ENCODE data around the gene PABPN1. TPM values are rescaled to one million over a fixed set of nuclear protein-coding genes. Genes with fewer than 3 reads are reported as not detected.

PABPN1 gene
- total RNA-seq, 1 experiment from 2014 or later = 127 TPM

- DNase-seq (ENCODE audit: low read depth) = no peak
Observed at GRCh38 chr14:23358042-23358441, 36.8 kb downstream of the PABPN1 start.

DNA sequence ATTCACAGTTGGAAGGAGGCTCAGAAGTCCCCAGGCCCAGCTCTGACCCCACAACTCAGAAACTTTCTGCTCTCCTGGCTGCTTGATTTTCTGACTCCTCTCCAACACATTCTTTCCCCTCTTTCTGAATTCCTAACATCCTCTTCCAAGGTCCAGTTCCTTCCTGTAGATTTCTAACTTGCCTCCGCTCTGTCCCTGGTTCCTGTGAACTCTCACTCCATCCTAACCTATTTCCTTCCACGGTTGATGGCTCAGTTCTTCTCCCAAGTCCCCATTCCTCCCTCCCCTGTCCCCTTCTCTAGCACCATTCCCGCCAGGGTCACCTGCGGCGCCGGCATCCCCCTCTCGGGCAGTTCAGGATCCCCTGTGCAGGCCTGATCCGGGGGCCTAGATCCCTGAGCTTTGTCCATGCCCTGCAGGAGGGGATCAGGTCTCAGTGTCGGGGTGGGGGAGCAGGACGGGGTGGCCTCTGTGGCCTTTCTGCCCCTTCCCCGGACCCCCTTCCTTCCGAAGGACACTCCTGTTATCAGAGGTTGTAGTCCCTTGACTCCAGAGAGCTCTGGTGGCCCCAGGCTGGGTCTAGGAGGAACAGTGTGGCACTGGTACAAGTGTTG is 37.4 kb downstream of the PABPN1 start:
- no peak for DNase-seq (ENCODE audit: low read depth)

DNA sequence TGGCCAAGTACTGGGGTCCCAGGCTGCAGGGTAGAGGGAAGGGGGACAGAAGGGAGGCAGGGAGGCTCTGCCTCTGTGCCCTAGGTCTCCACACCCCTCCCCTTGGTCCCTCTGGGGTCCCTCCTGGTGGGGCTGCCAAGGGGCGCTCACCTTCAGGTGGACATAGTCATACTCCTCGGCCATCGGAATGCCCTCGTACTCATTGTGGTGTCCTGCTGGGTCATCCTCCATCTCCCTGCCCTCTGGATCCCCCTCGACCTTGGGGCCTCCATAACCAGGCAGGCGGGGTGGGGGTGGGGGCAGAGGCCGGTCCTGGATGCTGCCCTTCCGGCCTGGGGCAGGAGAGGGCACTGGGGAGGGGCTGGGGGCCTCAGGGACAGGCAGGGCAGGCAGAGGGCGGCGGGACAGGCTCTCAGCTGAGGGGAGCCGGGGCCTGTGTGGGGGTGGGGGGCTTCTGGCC is 37.9 kb downstream of the PABPN1 start:
- DNase-seq (ENCODE audit: low read depth) = no peak

DNA sequence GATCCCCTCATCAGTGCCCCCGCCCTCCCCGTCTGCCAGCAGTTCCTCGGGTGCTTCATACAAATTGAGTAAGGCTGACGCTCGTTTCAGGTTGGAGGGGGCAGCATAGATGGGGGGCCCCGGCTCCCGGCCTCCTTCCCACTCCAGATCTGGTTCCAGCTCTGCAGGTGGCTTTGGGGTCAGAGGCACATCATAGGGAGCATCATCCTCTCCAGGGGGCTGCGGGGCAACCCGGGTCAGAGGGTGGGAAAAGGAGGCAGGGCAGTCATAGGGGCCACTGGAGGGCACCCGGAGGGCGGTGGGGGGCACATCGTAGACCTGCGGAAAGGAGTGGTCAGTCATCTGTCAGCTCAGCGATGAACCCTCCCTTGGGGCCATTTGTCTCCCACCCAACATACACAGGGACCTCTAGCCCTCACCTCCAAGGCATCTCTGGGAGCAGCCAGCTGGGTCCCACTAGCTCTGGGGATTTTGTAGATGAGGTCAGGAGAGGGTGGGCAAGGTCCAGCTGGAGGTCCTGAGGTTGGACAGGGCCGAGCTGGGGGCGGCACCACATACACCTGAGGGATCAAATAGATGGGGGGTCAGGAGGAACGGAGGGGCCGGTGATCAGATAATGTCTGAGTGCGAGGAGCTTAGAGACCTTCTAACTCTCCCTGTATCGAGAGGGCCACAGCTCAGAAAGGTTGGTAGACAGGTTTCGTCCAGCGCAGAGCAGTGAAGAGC is 38.6 kb downstream of the PABPN1 start:
- DNase-seq (ENCODE audit: low read depth) = no peak

GRCh38 chr14:23360496-23360895 is 39.2 kb downstream of the PABPN1 start:
- DNase-seq (ENCODE audit: low read depth) = peak; percentile 42

DNA sequence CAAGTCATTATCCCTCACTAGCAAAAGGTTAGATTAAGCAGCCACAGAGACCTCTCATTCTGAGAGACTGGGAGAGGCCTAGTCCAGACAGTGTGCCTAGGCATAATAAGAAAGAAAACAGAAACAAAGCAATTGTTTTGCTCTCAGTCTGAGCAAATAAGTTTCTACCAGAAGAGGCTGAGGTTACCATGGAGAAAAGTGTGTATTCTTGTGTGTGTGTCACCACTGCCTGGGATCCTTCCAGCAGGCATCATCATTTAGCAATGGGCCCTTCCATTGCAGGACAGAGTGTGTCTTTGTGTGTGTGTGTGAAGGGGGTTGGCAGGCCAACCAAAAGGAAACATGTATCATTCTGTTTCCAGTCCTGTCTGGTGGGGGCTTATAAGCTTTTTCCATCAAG is 40.1 kb downstream of the PABPN1 start:
- no peak for DNase-seq (ENCODE audit: low read depth)

GRCh38 chr14:23361763-23362162 is 40.5 kb downstream of the PABPN1 start:
- DNase-seq (ENCODE audit: low read depth) = no peak

DNA sequence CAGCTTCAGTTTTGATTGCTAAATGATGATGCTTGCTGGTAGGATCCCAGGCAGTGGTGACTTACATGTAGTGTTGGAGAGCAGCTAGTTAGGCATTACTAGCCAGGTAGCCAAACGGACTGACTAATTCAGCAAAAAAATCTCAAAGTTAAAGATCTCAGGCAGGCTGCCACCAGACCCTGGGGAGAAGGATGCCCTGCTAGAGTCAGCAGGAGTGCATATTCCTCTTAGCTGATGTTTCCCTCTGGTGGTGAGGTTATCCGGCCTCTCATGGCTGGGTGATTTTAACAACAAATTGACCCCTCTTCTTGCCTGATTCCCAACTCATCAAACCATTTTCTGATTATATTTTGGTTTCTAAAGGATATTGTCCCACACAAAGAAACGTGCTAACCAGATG is 40.9 kb downstream of the PABPN1 start:
- DNase-seq (ENCODE audit: low read depth) = no peak

- DNase-seq (ENCODE audit: low read depth) = no peak
Observed at GRCh38 chr14:23364164-23365035, 43.1 kb downstream of the PABPN1 start.

DNA sequence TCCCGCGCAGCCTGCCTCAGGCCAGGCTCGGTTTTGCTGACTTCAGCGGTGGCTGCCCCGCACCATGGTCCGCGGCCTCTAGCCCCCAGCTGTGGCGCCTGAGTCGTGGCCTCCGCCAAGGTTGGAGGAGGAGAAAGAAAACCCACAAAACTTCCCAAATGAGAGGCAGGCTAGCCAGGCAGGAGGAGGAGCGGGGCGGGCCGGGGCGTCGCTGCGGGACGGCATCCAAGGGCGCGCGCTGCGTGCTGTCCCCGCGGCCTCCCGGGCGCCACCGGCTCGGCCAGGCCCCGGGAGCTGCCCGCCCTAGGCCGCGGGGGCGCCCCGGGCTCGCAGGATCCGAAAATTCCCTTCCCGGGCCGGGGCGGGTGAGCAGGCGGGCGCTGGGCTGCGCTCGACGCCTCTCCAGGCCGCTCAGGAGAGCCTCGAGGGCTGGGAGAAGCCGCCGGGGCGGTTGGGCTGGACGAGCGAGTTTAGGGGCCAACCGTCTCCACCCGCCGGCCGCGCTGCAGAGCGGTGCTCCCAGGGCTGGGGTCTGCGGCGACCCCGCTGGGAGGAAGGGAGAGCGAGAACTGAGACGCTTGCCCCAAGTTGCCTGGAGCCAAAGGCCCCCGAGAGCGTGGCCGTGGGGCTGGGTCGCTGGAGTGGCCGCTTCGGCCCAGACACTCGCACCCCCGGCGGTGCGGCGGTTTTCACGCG is 43.9 kb downstream of the PABPN1 start, which contains the start of gene EFS:
EFS (minus strand) TSS at position 137 of the 696 bp plus-strand sequence. CDS start 147 bp downstream, outside the sequence.
- DNase-seq (ENCODE audit: low read depth) = no peak

GRCh38 chr14:23365732-23366425 is 44.6 kb downstream of the PABPN1 start:
- peak; percentile 49 for DNase-seq (ENCODE audit: low read depth)

GRCh38 chr14:23366426-23366921 is 45.2 kb downstream of the PABPN1 start:
- peak; percentile 49 for DNase-seq (ENCODE audit: low read depth)

GRCh38 chr14:23370221-23370620 is 49.0 kb downstream of the PABPN1 start:
- no peak for DNase-seq (ENCODE audit: low read depth)

GRCh38 chr14:23371865-23372264 is 50.6 kb downstream of the PABPN1 start:
- DNase-seq (ENCODE audit: low read depth) = no peak

GRCh38 chr14:23372509-23372908 is 51.3 kb downstream of the PABPN1 start, which contains the start of gene IL25:
Gene IL25 (plus strand): TSS chr14:23372809.
- no peak for DNase-seq (ENCODE audit: low read depth)

GRCh38 chr14:23373041-23373440 is 51.8 kb downstream of the PABPN1 start:
- no peak for DNase-seq (ENCODE audit: low read depth)

Other genes with a start within 250 kb of the PABPN1 start
- gene ACIN1, start 226.3 kb upstream of the PABPN1 start, total RNA-seq (2014; rRNA removed; shearing (Covaris generic)) = 62.3 and 79.3 TPM in 2 replicates
- gene C14orf119, start 226.0 kb upstream of the PABPN1 start, total RNA-seq (2014; rRNA removed; shearing (Covaris generic)) = 66.5 and 80.1 TPM in 2 replicates
- not detected in 2 replicates for gene CIROP, start 216.5 kb upstream of the PABPN1 start, total RNA-seq (2014; rRNA removed; shearing (Covaris generic))
- not detected in 2 replicates for gene CEBPE, start 202.2 kb upstream of the PABPN1 start, total RNA-seq (2014; rRNA removed; shearing (Covaris generic))
- gene SLC7A8, start 137.8 kb upstream of the PABPN1 start, total RNA-seq (2014; rRNA removed; shearing (Covaris generic)) = 0.91 TPM in 1 of 2 replicates, not detected in the other
- gene RNF212B, start 83.5 kb upstream of the PABPN1 start, total RNA-seq (2014; rRNA removed; shearing (Covaris generic)) = not detected in 2 replicates
- 5.8 and 6.9 TPM in 2 replicates for gene HOMEZ, start 35.3 kb upstream of the PABPN1 start, total RNA-seq (2014; rRNA removed; shearing (Covaris generic))
- gene PPP1R3E, start 18.6 kb upstream of the PABPN1 start, total RNA-seq (2014; rRNA removed; shearing (Covaris generic)) = 1.5 and 2.6 TPM in 2 replicates
- gene BCL2L2, start 14.6 kb upstream of the PABPN1 start, total RNA-seq (2014; rRNA removed; shearing (Covaris generic)) = 7.4 and 16.8 TPM in 2 replicates
- gene SLC22A17, start 31.4 kb downstream of the PABPN1 start, total RNA-seq (2014; rRNA removed; shearing (Covaris generic)) = 13.8 and 13.9 TPM in 2 replicates
- gene EFS, start 43.7 kb downstream of the PABPN1 start, total RNA-seq (2014; rRNA removed; shearing (Covaris generic)) = 0.80 and 1.4 TPM in 2 replicates
- gene IL25, start 51.4 kb downstream of the PABPN1 start, total RNA-seq (2014; rRNA removed; shearing (Covaris generic)) = not detected in 2 replicates
- gene CMTM5, start 55.6 kb downstream of the PABPN1 start, total RNA-seq (2014; rRNA removed; shearing (Covaris generic)) = not detected in 2 replicates
- not detected in 2 replicates for gene MYH6, start 86.8 kb downstream of the PABPN1 start, total RNA-seq (2014; rRNA removed; shearing (Covaris generic))
- gene MYH7, start 114.2 kb downstream of the PABPN1 start, total RNA-seq (2014; rRNA removed; shearing (Covaris generic)) = not detected in 2 replicates
- 176 and 177 TPM in 2 replicates for gene NGDN, start 148.2 kb downstream of the PABPN1 start, total RNA-seq (2014; rRNA removed; shearing (Covaris generic))
- 0.23 and 0.42 TPM in 2 replicates for gene ZFHX2, start 230.3 kb downstream of the PABPN1 start, total RNA-seq (2014; rRNA removed; shearing (Covaris generic))
- 8.5 and 9.0 TPM in 2 replicates for gene THTPA, start 234.8 kb downstream of the PABPN1 start, total RNA-seq (2014; rRNA removed; shearing (Covaris generic))
- 10.2 and 47.7 TPM in 2 replicates for gene AP1G2, start 246.3 kb downstream of the PABPN1 start, total RNA-seq (2014; rRNA removed; shearing (Covaris generic))

Data from Daoy (cell line).